ENCODE data around the gene ITSN2. TPM values are rescaled to one million over a fixed set of nuclear protein-coding genes. Genes with fewer than 3 reads are reported as not detected.

ITSN2 gene
- total and polyA plus RNA-seq, 3 experiments from 2014 or later, result 71.2 to 76.7 (median 76.1) TPM

GRCh38 chr2:24214880-24215279 lies 145.5 kb downstream of the ITSN2 start:
- Histone ChIP-seq H3K4me1 (ENCODE audit: insufficient read depth, low read length) (no peaks in the 10 kb centered on the region), H3K4me3 (ENCODE audit: low read length) (no peak overlapping the region), H3K27ac (ENCODE audit: low read depth, low read length) (no peak overlapping the region), H3K9me3 (ENCODE audit: low read length) (no peaks in the 10 kb centered on the region), H3K36me3 (ENCODE audit: insufficient read depth, low read length) (peaks cover 22% of the 10 kb centered on the region), H3K27me3 (ENCODE audit: insufficient read depth, low read length, poor library complexity, severe bottlenecking) (no peaks in the 10 kb centered on the region)
- CTCF ChIA-PET, result interaction anchor here (1.6 kb wide), 1 partner anchor 11 kb away, joined by 4 read pairs; no protein-coding TSS in a partner anchor
- Mint-ChIP-seq H3K4me3 (peak overlapping the region in 3 of 7 donors; percentile 7 to 44 (median 38)), H3K4me1 (peaks cover 3 to 13% (median 10%) of the 10 kb centered on the region in 3 donors), H3K27me3 (no peaks in the 10 kb centered on the region), H3K27ac (peak overlapping the region in 5 of 8 donors; percentile 67 to 90 (median 79)), H3K9me3 (no peaks in the 10 kb centered on the region), H3K36me3 (peaks cover 12 to 82% (median 32%) of the 10 kb centered on the region in 3 donors)
- DNase-seq, result no peak
- POLR2A ChIA-PET, result interaction anchor here (0.5 to 0.7 kb wide), 2 partner anchors 64 to 270 kb away, joined by 6 to 8 read pairs; no protein-coding TSS in a partner anchor

- H3K4me3 Mint-ChIP-seq, result no peak overlapping the region
- no peak for DNase-seq
- peaks cover 3 to 13% (median 10%) of the 10 kb centered on the region in 3 donors for H3K4me1 Mint-ChIP-seq
- H3K27ac Mint-ChIP-seq, result peak overlapping the region in 1 of 8 donors; percentile 14
- H3K36me3 Mint-ChIP-seq, result peaks cover 24 to 87% (median 42%) of the 10 kb centered on the region in 3 donors
- no peaks in the 10 kb centered on the region for H3K9me3 Mint-ChIP-seq
- Histone ChIP-seq H3K4me3 (ENCODE audit: low read length) (no peak overlapping the region), H3K36me3 (ENCODE audit: insufficient read depth, low read length) (peaks cover 47% of the 10 kb centered on the region), H3K4me1 (ENCODE audit: insufficient read depth, low read length) (no peaks in the 10 kb centered on the region), H3K27ac (ENCODE audit: low read depth, low read length) (no peak overlapping the region), H3K9me3 (ENCODE audit: low read length) (no peaks in the 10 kb centered on the region), H3K27me3 (ENCODE audit: insufficient read depth, low read length, poor library complexity, severe bottlenecking) (no peaks in the 10 kb centered on the region)
- ChIA-PET POLR2A (no interaction called here), CTCF (no interaction called here)
- no peaks in the 10 kb centered on the region for H3K27me3 Mint-ChIP-seq
Observed at GRCh38 chr2:24211408-24211807, 148.9 kb downstream of the ITSN2 start.

GRCh38 chr2:24210723-24211122 lies 149.6 kb downstream of the ITSN2 start:
- Mint-ChIP-seq H3K4me3 (no peak overlapping the region), H3K4me1 (peaks cover 3 to 10% (median 8%) of the 10 kb centered on the region in 3 donors), H3K9me3 (no peaks in the 10 kb centered on the region), H3K27me3 (no peaks in the 10 kb centered on the region), H3K27ac (peak overlapping the region in 1 of 8 donors; percentile 61), H3K36me3 (peaks cover 24 to 86% (median 41%) of the 10 kb centered on the region in 3 donors)
- Histone ChIP-seq H3K4me3 (ENCODE audit: low read length) (no peak overlapping the region), H3K4me1 (ENCODE audit: insufficient read depth, low read length) (no peaks in the 10 kb centered on the region), H3K27ac (ENCODE audit: low read depth, low read length) (no peak overlapping the region), H3K36me3 (ENCODE audit: insufficient read depth, low read length) (peaks cover 47% of the 10 kb centered on the region), H3K27me3 (ENCODE audit: insufficient read depth, low read length, poor library complexity, severe bottlenecking) (no peaks in the 10 kb centered on the region), H3K9me3 (ENCODE audit: low read length) (no peaks in the 10 kb centered on the region)
- POLR2A ChIA-PET, result no interaction called here
- DNase-seq, result no peak
- CTCF ChIA-PET, result no interaction called here

- H3K4me3 ChIP-seq (ENCODE audit: low read length), result no peak overlapping the region
- H3K9me3 Mint-ChIP-seq, result no peaks in the 10 kb centered on the region
- no peaks in the 10 kb centered on the region for H3K9me3 ChIP-seq (ENCODE audit: low read length)
- H3K27ac Mint-ChIP-seq, result no peak overlapping the region
- no peaks in the 10 kb centered on the region for H3K4me1 ChIP-seq (ENCODE audit: insufficient read depth, low read length)
- POLR2A ChIA-PET, result no interaction called here
- no peaks in the 10 kb centered on the region for H3K27me3 ChIP-seq (ENCODE audit: insufficient read depth, low read length, poor library complexity, severe bottlenecking)
- CTCF ChIA-PET, result interaction anchor here (0.7 kb wide), 1 partner anchor 618 kb away, joined by 3 read pairs; no protein-coding TSS in a partner anchor
- peaks cover 2 to 7% (median 4%) of the 10 kb centered on the region in 3 donors for H3K4me1 Mint-ChIP-seq
- peaks cover 27 to 87% (median 44%) of the 10 kb centered on the region in 3 donors for H3K36me3 Mint-ChIP-seq
- DNase-seq, result no peak
- H3K27ac ChIP-seq (ENCODE audit: low read depth, low read length), result no peak overlapping the region
- no peak overlapping the region for H3K4me3 Mint-ChIP-seq
- H3K36me3 ChIP-seq (ENCODE audit: insufficient read depth, low read length), result peaks cover 53% of the 10 kb centered on the region
- H3K27me3 Mint-ChIP-seq, result no peaks in the 10 kb centered on the region
Observed at GRCh38 chr2:24210106-24210455, 150.3 kb downstream of the ITSN2 start.

- DNase-seq, result no peak
- CTCF ChIA-PET, result interaction anchor here (0.7 kb wide), 1 partner anchor 618 kb away, joined by 3 read pairs; no protein-coding TSS in a partner anchor
- no peaks in the 10 kb centered on the region for H3K9me3 ChIP-seq (ENCODE audit: low read length)
- no peaks in the 10 kb centered on the region for H3K4me1 ChIP-seq (ENCODE audit: insufficient read depth, low read length)
- Mint-ChIP-seq H3K4me3 (no peak overlapping the region), H3K27me3 (no peaks in the 10 kb centered on the region), H3K27ac (no peak overlapping the region), H3K36me3 (peaks cover 27 to 90% (median 44%) of the 10 kb centered on the region in 3 donors), H3K4me1 (peaks cover 0 to 1% (median 0%) of the 10 kb centered on the region in 3 donors), H3K9me3 (no peaks in the 10 kb centered on the region)
- H3K4me3 ChIP-seq (ENCODE audit: low read length), result no peak overlapping the region
- peaks cover 55% of the 10 kb centered on the region for H3K36me3 ChIP-seq (ENCODE audit: insufficient read depth, low read length)
- H3K27ac ChIP-seq (ENCODE audit: low read depth, low read length), result no peak overlapping the region
- POLR2A ChIA-PET, result no interaction called here
- no peaks in the 10 kb centered on the region for H3K27me3 ChIP-seq (ENCODE audit: insufficient read depth, low read length, poor library complexity, severe bottlenecking)
Observed at GRCh38 chr2:24209389-24210105, 150.8 kb downstream of the ITSN2 start.

- no peak overlapping the region for H3K4me3 Mint-ChIP-seq
- Histone ChIP-seq H3K4me3 (ENCODE audit: low read length) (no peak overlapping the region), H3K27ac (ENCODE audit: low read depth, low read length) (no peak overlapping the region), H3K27me3 (ENCODE audit: insufficient read depth, low read length, poor library complexity, severe bottlenecking) (no peaks in the 10 kb centered on the region), H3K9me3 (ENCODE audit: low read length) (no peaks in the 10 kb centered on the region), H3K4me1 (ENCODE audit: insufficient read depth, low read length) (no peaks in the 10 kb centered on the region), H3K36me3 (ENCODE audit: insufficient read depth, low read length) (peaks cover 55% of the 10 kb centered on the region)
- POLR2A ChIA-PET, result no interaction called here
- no peaks in the 10 kb centered on the region for H3K4me1 Mint-ChIP-seq
- H3K9me3 Mint-ChIP-seq, result no peaks in the 10 kb centered on the region
- no peaks in the 10 kb centered on the region for H3K27me3 Mint-ChIP-seq
- CTCF ChIA-PET, result no interaction called here
- peak overlapping the region in 1 of 8 donors; percentile 44 for H3K27ac Mint-ChIP-seq
- no peak for DNase-seq
- H3K36me3 Mint-ChIP-seq, result peaks cover 36 to 95% (median 48%) of the 10 kb centered on the region in 3 donors
Observed at GRCh38 chr2:24208490-24208889, 151.8 kb downstream of the ITSN2 start.

GRCh38 chr2:24207359-24207758 lies 153.0 kb downstream of the ITSN2 start:
- H3K4me1 Mint-ChIP-seq, result no peaks in the 10 kb centered on the region
- no peak for DNase-seq
- H3K36me3 Mint-ChIP-seq, result peaks cover 38 to 95% (median 46%) of the 10 kb centered on the region in 3 donors
- CTCF ChIA-PET, result interaction anchor here (0.9 kb wide), 1 partner anchor 383 kb away, joined by 5 read pairs; no protein-coding TSS in a partner anchor
- H3K27me3 Mint-ChIP-seq, result no peaks in the 10 kb centered on the region
- Histone ChIP-seq H3K27me3 (ENCODE audit: insufficient read depth, low read length, poor library complexity, severe bottlenecking) (no peaks in the 10 kb centered on the region), H3K27ac (ENCODE audit: low read depth, low read length) (no peak overlapping the region), H3K9me3 (ENCODE audit: low read length) (no peaks in the 10 kb centered on the region), H3K4me1 (ENCODE audit: insufficient read depth, low read length) (no peaks in the 10 kb centered on the region), H3K4me3 (ENCODE audit: low read length) (no peak overlapping the region), H3K36me3 (ENCODE audit: insufficient read depth, low read length) (peaks cover 49% of the 10 kb centered on the region)
- peak overlapping the region in 1 of 8 donors; percentile 17 for H3K27ac Mint-ChIP-seq
- H3K9me3 Mint-ChIP-seq, result no peaks in the 10 kb centered on the region
- POLR2A ChIA-PET, result no interaction called here
- peak overlapping the region in 1 of 7 donors; percentile 18 for H3K4me3 Mint-ChIP-seq

GRCh38 chr2:24206714-24207113 lies 153.6 kb downstream of the ITSN2 start:
- H3K4me1 ChIP-seq (ENCODE audit: insufficient read depth, low read length), result no peaks in the 10 kb centered on the region
- no peak overlapping the region for H3K4me3 Mint-ChIP-seq
- no peaks in the 10 kb centered on the region for H3K27me3 Mint-ChIP-seq
- no peaks in the 10 kb centered on the region for H3K27me3 ChIP-seq (ENCODE audit: insufficient read depth, low read length, poor library complexity, severe bottlenecking)
- ChIA-PET POLR2A (no interaction called here), CTCF (interaction anchor here (1.2 to 1.3 kb wide), 2 partner anchors 17 to 18 kb away, joined by 3 read pairs; no protein-coding TSS in a partner anchor)
- peak overlapping the region in 2 of 8 donors; percentile 29 to 66 for H3K27ac Mint-ChIP-seq
- H3K36me3 ChIP-seq (ENCODE audit: insufficient read depth, low read length), result peaks cover 44% of the 10 kb centered on the region
- H3K9me3 Mint-ChIP-seq, result no peaks in the 10 kb centered on the region
- H3K4me1 Mint-ChIP-seq, result no peaks in the 10 kb centered on the region
- H3K36me3 Mint-ChIP-seq, result peaks cover 41 to 92% (median 45%) of the 10 kb centered on the region in 3 donors
- no peak overlapping the region for H3K27ac ChIP-seq (ENCODE audit: low read depth, low read length)
- no peak overlapping the region for H3K4me3 ChIP-seq (ENCODE audit: low read length)
- H3K9me3 ChIP-seq (ENCODE audit: low read length), result no peaks in the 10 kb centered on the region
- DNase-seq, result no peak
